HG03378 (cell line): Measurements from ENCODE around the gene POLR1A.

Experiments
- ATAC-seq: cut with Tn5 transposase; IDR thresholded peaks from one replicate; pipeline ENCODE4 v1.9.1; 2021; ENCODE audit warnings: mild to moderate bottlenecking, moderate library complexity; ENCODE audit not compliant: unreplicated experiment

POLR1A gene

DNA sequence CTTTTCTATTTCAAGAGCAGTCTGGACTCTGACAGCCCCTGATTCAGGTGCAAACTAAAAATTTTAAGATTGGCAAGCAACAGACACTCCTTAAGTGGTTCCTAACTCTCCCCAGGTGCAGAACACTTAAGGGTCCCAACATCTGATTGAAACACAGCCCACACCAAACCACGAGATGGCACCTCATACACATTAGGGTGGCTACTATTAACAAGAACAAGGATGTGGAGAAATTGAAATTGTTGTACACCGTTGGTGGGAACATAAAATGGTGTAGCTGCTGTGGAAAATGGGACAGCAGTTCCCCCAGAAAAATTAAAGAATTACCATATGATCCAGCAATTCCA is 82.3 kb downstream of the POLR1A start:
- no peak for ATAC-seq

DNA sequence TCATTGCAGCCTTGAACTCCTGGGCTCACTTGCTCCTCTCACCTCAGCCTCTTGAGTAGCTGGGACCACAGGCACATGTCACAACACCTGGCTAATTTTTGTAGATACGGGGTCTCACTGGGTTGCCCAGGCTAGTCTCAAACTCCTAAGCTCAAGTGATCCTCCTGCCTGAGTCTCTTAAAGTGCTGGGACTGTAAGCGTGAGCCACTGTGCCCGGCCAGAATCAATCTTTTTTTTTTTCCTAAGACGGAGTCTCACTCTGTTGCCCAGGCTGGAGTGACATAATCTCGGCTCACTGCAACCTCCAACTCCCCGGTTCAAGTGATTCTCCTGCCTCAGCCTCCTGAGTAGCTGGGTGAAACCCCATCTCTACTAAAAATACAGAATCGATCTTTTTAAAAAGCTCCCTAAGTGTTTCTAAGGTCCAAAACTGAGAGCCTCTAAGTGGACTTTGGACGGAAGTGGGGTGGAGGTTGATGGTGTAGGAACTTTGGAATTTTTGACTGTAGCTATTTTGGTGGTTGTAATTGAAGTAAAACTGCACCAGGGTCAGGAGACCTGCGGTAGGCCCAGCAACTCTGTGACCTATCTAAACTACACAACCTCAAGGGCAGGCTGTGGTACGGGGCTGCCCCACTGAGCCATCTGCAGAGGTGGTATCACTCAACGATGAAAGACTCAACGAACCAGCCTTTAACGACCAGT is 82.9 kb downstream of the POLR1A start:
- ATAC-seq, result no peak

DNA sequence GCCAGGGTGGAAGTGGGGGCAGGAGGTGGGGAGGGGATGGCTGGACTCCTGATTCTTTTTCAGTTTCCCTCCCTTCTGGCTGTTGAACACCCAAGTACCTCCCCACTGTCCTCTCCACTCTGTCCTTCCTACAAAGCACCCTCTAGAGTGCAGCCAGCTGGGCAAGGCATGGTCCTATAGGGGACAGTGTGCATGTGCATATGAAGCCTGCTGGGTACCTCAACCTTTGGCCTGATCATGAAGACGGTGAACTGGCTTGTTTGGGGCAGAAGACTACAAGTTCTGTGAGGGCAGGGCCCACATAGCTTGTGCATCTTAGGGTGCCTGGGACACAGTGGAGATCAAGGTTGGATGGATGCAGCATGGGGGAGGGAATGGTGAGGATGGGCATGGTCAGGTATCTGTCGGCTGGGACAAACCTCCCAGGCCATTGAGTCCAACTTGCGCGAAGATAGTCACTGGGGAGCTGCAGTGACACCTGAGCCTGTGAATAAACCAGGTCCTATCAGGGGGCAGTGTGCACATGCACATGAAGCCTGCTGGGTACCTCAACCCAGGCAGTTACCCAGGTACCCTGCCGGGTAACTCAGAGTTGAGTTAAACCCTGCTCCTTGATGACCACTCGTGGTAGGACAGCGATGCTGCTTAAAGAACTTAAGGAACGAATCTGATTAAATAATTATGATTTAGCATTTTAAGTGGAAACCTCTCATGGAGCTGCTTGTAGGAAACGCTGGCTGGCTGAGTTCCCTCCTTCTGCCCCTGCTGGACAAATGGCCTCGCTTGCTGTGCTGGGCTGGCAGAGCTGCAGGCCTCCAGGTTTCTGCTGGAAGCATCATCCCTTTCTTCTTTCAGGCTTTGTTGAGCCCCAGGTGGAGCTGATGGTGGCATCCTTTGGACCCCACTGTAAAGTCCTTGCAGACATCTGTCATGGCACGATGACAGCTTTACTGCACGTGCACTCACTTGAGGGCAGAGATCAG is 84.0 kb downstream of the POLR1A start:
- ATAC-seq, result no peak

DNA sequence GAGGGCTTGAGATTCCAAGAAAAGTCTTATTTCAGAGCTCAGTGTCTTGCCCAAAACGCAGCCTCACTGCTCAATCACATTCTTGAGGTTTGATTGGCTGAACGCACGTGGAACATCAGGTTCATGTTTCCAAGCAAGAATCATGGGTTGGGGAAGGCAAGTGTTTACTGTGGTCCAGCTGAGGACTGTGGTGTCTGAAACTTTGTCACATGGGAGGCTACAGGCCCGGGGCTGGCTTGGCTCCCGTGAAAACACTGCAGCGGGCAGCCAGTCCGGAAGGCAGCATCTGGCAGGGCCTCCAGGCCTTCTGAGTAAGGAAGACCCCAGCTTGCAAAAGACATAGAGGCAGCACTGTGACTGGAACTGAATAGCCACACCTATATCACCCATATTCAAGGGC is 84.7 kb downstream of the POLR1A start:
- ATAC-seq, result no peak

DNA sequence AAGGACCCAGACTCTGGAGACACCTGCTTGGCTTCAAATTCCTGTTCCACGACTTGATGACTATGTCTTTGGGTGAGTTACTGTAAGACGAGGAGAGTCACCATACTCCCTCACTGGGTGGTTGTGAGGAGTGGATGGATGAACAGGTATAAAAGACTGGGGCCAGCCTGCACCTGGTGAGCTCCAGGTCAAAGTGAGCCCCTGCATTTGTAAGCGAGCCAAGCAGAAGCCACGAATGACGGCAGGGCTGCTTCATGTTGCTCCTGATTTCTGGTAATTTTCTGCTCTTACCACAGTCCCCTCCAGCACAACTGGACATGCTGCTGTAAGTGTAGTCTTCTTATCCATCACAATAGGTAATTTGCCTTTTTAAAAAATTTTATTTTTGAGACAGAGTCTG is 86.6 kb downstream of the POLR1A start:
- ATAC-seq, result no peak

DNA sequence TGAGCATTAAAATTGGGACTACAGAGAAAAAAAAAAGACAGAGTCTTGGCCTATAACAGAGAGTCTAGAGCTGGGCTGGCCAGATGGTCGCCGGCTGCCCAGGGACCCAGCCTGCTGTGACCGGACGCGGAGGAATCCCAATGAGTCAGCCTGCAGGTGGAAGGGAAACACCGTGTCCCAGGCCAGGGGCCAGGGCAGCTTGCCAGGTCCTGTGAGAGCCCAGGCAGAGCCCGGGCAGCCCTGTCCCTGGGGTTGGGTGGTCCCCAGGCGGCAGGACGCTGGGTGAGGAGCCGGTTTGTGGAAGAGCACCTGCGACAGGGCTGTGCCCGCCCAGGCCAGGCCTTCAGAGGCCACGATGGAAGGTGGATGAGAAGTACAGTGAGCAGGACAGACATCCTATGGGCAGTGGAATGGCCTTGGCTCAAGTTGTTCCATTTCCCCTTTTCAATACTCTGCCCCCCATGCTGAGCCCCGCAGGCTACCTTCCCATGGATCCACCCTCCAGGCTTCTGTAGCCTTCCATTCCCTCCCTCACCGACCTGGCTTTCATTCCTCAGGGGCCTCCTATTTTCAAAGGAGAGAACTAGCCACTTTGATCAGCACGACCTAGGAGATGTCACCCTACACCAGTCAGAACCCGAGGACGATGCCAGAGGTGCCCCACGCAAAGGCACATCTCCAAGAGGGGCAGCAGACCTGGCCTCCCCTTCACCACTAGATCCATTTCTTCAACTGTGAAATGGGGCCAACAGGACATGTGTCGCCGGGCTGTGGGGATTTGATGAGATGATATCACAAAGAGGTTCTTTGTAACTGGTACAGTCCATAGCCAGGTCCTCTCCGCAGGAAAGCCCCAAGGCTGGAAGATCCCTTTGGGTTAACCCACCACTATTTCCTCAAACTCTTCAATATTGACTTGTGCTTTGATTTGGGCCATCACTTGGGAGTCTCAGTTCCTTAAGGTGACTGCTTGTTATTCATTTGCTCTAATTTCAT is 87.5 kb downstream of the POLR1A start:
- no peak for ATAC-seq

DNA sequence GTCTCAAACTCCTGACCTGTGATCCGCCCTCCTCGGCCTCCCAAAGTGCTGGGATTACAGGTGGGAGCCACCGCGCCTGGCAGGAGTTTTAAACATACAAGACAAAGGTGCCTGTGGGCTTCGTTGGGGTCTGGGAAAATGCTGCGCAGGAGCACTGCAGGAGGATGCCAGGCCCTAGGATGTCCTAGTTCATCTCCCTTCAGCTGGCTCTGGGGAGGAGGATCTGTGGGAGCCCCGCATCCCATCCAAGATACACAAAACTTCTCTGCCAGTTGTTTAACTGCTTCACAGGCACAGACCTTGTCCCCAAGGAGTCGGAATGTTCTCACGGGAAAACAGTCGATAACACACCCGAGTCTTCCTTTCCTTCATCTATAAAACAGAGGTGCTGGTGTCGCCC is 89.1 kb downstream of the POLR1A start:
- no peak for ATAC-seq

DNA sequence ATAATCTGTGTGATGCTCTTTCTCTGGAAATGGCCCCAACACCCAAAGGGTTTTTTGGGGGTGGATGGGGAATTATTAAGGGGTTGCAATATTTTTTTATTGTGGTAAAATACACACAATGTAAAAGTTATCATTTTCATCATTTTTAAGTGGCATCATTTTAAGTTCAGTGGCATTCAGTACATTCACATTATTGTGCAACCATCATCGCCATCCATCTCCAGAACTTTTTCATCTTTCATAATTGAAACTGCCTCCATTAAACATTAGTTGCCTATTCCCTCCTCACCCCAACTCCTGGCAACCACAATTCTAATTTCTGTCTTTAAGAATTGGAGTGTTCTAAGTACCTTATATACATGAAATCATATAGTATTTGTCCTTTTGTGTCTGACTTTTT is 90.0 kb downstream of the POLR1A start:
- ATAC-seq, result no peak

DNA sequence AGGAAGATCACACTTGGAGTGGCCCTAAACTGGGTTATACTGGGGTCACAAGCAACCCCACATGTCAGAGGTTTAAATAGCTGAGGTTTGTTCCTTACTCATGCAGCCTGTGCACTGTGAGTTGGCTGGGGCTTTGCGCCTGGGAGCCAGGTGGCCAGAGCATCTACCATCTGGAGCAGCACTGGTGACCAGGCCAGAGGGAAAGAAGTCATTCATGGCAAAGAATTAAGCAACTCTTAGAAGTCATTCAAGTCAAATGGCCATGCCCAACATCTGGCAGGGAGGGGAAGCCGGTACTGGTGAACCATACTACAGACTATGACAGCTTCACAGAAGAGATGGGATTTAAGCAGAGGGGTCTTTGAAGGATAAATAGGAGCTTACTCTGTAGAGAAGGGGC is 90.7 kb downstream of the POLR1A start:
- ATAC-seq, result no peak

DNA sequence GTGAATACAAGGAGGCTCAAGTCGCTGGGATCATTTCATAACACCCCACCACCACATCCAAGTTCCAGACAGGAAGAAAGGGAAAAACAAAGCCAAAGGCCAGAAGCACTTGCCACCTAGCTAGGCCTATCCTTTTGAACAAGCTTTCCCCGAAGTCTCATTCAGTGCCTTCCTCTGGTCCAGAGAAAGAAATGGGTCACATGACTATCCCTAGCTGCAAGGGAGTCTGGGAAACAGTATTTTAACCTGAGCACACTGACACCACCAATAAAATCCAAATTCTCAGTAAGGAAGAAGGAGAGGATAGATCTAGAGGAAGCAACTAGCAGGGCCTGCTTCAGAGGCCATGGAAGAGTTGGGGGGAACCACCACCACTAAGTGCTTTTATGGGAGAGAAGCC is 91.2 kb downstream of the POLR1A start:
- ATAC-seq, result no peak

DNA sequence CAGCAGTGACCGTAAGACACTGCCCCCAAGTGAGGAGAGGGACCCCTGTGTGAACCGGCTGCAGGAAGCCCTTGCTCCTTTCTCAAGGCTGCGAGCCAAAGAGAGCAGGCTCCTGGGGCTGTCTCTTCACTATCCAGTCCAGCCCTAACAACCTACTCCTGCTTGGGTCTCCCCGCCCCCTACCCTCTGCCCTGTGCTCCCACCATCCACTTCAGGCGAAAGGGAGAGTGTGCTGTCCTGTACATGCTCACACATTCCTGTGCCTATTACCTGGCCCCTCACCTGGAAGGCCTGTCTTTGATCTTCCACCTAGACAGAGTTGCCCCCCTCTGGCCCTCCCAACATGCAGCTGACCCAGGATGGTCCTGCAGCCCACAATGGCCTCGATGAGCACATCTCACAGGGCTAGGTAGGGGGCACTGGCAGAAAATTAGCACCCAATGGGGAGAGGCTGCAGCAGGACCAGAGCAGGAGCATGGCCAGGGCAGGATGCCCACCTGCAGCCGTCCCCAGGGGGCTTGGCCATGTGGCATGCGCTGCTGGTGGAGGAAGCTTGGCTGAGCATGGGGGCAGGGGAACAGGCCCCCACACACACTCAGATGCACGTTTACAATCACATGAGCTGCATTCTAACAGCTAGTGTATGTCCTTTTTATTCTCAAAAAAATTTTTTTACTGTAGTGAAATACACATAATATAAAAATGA is 93.5 kb downstream of the POLR1A start:
- no peak for ATAC-seq

DNA sequence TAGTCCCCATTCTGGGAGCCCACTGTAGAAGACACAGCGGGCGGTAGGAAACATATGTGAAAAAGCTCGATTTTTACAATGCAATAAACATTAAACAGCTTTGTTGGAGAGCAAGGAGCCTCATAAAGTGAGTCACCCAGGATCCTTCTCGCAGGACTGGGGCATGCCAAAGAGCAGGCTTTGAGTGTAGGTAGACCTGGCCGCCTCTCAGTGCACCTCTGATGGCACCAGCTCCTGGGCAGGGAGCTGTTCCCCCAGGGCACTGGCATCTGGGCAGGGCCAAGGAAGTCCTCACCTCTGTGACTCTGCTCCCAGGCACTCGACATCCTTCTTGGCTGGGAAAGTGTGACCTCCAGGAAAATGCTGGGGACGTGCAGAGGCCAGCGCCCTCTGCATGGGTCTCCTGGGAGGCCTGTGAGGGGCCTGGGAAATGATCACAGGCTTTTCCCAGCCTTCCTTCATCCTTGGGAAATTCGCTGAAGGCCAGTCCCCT is 94.2 kb downstream of the POLR1A start:
- no peak for ATAC-seq

DNA sequence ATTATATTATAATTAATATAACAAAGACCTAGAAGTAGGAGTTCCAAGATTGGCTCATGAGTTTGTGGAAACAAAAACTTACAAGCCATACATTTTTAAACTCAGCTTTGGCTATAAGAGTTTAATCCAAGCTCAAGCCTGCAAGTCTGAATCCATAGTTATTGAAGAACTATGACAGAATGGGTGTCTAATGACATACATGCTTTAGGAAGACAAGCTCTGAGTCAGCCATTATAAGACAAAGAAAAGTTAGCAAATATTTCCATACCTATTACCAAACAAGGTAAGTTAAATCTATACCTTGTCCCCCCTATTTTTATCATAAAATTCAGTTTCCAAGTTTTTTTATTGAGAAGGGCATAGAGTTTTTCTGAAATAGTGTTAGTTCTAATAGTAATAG is 95.6 kb downstream of the POLR1A start:
- ATAC-seq, result no peak

DNA sequence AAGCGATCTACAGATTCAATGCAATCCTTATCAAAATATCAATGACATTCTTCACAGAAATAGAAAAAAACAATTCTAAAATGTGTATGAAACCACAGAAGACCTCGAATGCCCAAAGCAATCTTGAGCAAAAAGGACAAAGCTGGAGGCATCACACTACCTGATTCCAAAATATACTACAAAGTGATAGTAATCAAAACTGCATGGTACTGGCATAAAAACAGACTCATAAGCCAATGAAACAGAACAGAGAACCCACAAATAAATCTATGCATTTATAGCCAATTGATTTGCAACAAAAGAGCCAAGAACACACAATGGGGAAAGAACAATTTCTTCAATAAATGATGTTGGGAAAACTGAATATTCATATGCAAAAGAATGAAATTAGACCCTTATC is 99.2 kb downstream of the POLR1A start:
- no peak for ATAC-seq

DNA sequence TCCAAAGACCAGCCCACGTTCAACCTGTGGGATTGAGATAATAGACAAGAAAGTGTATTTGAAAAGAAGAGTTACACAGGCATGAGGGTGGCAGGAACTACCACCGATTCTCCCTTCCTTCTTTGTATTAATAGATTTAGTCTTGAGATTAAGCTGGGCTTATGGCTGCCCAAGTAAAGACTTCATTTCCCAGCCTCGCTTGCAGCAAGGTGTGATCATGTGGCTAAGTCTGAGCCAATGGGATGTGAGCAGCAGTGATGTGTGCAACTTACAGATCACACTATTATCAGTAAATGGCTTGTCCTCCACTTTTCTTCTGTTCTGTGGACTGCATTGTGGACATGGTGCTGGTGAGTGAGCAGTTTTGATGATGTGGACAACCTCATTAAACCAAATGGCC is 101.7 kb downstream of the POLR1A start:
- no peak for ATAC-seq

DNA sequence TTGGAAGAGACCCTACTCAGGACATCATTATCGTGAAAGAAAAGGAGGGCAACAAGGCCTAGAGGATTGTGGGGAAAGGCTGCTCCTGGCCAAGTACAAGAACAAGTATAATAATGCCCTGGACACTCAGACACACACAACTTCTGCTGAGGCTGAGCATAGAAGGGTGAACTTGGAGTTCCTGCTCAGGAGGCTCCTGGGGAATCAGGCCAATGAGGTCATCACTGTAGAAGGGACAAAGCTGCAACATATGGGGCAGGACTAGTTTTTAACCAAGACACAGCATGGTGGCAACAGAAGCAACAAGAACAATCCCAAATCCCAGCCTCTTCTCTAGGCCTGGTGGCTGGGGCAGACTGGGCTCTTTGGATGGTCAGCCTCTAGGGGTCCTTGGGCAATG is 102.6 kb downstream of the POLR1A start:
- no peak for ATAC-seq

DNA sequence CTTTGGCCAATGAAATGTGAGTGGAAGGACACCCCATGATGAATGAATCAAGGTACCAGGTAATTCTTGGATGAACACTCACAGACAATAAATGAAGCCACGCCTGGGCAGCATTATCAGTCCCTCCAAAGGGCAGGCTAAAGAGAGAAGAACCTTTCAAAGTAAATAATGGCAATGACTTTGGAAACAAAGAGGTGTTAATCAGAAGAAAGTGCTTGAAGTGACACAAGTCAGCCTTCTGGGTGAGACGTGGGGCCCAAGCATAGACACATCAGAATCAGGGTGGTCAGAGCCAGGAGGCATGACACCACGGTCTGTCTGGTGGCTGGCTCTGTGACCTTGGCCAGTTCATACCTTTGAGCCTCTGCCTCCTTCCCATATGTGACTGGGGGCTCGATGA is 103.3 kb downstream of the POLR1A start:
- ATAC-seq, result no peak

DNA sequence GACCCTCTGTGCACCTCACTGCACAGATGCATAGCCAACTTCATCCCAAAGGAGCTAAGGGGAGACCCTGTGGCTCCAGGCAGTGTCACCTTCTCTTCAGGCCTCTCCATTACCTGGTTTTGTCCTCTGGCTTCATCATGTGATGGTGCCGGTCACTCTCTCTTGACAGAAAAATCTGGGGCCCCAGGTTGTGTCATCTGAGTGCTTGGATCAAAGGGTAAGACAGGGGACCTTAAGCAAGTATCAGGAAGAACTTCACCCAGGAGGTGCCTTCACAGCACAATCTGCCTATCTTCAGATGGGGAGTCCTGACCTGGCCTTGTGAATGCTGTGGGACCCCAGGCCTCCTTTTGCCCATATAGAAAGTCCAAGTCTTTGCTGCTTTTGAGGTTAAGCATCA is 104.4 kb downstream of the POLR1A start:
- no peak for ATAC-seq

DNA sequence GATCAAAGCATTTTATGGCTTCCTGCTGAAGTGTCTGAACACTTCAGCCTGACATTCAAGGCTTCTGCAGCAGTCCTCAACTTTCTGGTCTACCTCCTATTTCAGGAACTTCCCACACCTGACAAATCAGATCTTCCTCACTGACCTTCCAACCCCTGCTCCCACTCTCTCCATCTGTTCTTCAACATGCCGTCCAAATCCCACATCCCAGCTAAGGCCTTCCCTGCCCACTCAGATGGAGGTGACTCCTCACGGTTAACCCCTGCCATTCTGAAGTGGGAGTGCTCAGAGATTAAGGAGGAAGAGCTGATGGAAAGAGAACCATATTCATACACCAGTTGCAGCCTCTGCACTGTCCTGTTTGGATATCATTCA is 104.8 kb downstream of the POLR1A start:
- ATAC-seq, result no peak

DNA sequence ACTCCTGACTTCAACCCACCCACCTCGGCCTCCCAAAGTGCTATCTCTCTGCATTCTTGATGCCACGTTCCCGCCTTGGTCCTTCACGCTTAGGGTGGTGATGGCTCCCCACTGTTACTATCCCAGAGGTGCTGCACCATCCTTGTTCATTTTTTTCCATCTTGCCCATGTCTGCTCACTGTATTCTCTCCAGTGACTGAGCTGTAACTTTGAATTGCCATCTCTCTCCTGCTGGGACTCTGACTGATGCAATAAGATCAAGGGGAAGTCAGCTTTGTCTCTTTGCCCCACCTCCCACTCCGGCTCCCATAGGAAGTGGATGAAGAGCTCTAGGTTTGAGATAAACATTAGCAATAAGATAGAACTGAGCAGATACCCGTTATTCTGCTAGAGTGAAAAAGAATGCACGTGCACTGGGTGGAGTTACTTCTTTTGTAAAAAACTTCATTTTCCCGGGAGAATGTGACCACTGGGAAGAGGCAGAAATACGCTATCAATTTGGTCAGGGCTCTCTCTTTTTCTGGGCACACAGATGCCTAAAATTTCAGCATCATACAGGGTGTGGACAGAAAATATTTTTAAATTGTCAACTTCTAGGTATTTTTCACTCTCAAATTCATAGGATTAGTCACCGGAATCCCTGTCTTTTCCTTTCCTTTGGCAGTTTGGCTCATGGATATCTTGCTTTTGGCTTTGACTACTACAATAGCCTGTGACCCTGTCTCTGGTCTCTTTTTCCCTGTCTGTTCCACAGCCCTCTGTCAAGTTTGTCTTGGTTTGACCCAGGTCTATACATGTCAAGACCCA is 105.4 kb downstream of the POLR1A start:
- ATAC-seq, result no peak
